Endothelial cell of umbilical vein (primary cell): ENCODE data around the gene RGS1. TPM values are rescaled to one million over a fixed set of nuclear protein-coding genes. Genes with fewer than 3 reads are reported as not detected.

Source experiments
- BruUV-seq: library from RNA; stranded (reverse); fragments of 400-500 nt; replicated peaks from 2 replicates; lab custom pipeline; 2021; lab: Mats Ljungman, UMichigan
- CTCF ChIA-PET: fragments of 300-600, 350-600 bp; sonication (Branson Sonifier 250); formaldehyde crosslinking; loops from one replicate; lab custom pipeline; 2021; ENCODE audit warnings: antibody characterized with exemption, inconsistent platforms; lab: Charles Lee
- POLR2A ChIA-PET: fragments of 300-600, 350-600 bp; sonication (Branson Sonifier 250); formaldehyde crosslinking; loops from one replicate; lab custom pipeline; 2021; ENCODE audit warnings: antibody characterized with exemption, inconsistent platforms; lab: Charles Lee
- DNase-seq: peaks from one replicate; pipeline ENCODE4 v3.0.0-alpha.2; 2011; ENCODE audit warnings: low read depth, low spot score
- FAIRE-seq: peaks from 2 replicates; lab custom pipeline; 2011; peaks lifted over from hg19 to GRCh38; lab: Jason Lieb, UNC
- H2AFZ ChIP-seq: 2 replicates; pipeline ENCODE4 v1.6.0; 2012; ENCODE audit warnings: low read depth, low read length, control low read depth, inconsistent platforms
- H3K27ac ChIP-seq: 2 replicates; pipeline ENCODE4 v1.5.1; 2011; ENCODE audit warnings: low read depth, mild to moderate bottlenecking, control low read depth, low read length, moderate library complexity; ENCODE audit not compliant: insufficient read depth
- H3K27me3 ChIP-seq, 2 experiments: 2 replicates each; pipeline versions ENCODE4 v1.6.0 to v1.6.1; 2011; ENCODE audit warnings: low read length in 2 of 2, mixed read lengths in 1 of 2; ENCODE audit not compliant: control insufficient read depth in 2 of 2, insufficient read depth in 2 of 2
- H3K36me3 ChIP-seq, 2 experiments: 2 replicates in 1 of 2; 3 replicates in 1 of 2; pipeline ENCODE4 v1.5.1; 2011; ENCODE audit warnings: low read length in 2 of 2, mild to moderate bottlenecking in 1 of 2, moderate library complexity in 1 of 2; ENCODE audit not compliant: control insufficient read depth in 2 of 2, insufficient read depth in 2 of 2; ENCODE audit errors: extremely low read depth in 1 of 2
- H3K4me1 ChIP-seq: 3 replicates; pipeline ENCODE4 v1.5.1; 2011; ENCODE audit warnings: mild to moderate bottlenecking, low read length; ENCODE audit not compliant: control insufficient read depth, insufficient read depth; ENCODE audit errors: extremely low read depth
- H3K4me2 ChIP-seq: 2 replicates; pipeline ENCODE4 v1.6.1; 2011; ENCODE audit warnings: low read length, control low read depth, mixed read lengths; ENCODE audit not compliant: insufficient read depth
- H3K4me3 ChIP-seq, 3 experiments: fragments of 200-600 bp in 1 of 3; sonication (generic), shearing (Covaris generic) in 1 of 3; replicated peaks in 1 of 3; 2 replicates each; pipeline ENCODE4 v1.5.1; 2011 to 2016; ENCODE audit warnings: control low read depth in 3 of 3, low read length in 3 of 3, mild to moderate bottlenecking in 2 of 3, inconsistent platforms in 1 of 3, low read depth in 1 of 3, moderate library complexity in 1 of 3; ENCODE audit not compliant: insufficient read depth in 1 of 3
- H3K79me2 ChIP-seq: 2 replicates; pipeline ENCODE4 v1.6.0; 2012; ENCODE audit warnings: low read length, inconsistent platforms; ENCODE audit not compliant: control insufficient read depth, insufficient read depth
- H3K9ac ChIP-seq: replicated peaks from 2 replicates; pipeline ENCODE3; 2011; ENCODE audit warnings: low read length, control low read depth; ENCODE audit not compliant: insufficient read depth; ENCODE audit errors: extremely low read depth
- H3K9me1 ChIP-seq: replicated peaks from 3 replicates; pipeline ENCODE4 v1.6.0; 2011; ENCODE audit warnings: mild to moderate bottlenecking, low read length; ENCODE audit not compliant: control insufficient read depth, insufficient read depth; ENCODE audit errors: extremely low read depth
- H3K9me3 ChIP-seq: replicated peaks from 2 replicates; pipeline ENCODE4 v1.5.1; 2012; ENCODE audit warnings: low read length, inconsistent platforms; ENCODE audit not compliant: control insufficient read depth, insufficient read depth
- H4K20me1 ChIP-seq: replicated peaks from 2 replicates; pipeline ENCODE3; 2011; ENCODE audit warnings: mild to moderate bottlenecking, low read length; ENCODE audit not compliant: control insufficient read depth, insufficient read depth; ENCODE audit errors: extremely low read depth
- EZH2 ChIP-seq: IDR thresholded peaks from 2 replicates; pipeline ENCODE4 v1.6.1; 2012; ENCODE audit warnings: borderline replicate concordance, low read depth, mild to moderate bottlenecking, moderate library complexity, low read length, inconsistent platforms; ENCODE audit not compliant: severe bottlenecking
- FOS ChIP-seq: IDR thresholded peaks from 2 replicates; pipeline ENCODE4 v1.6.1; 2011; ENCODE audit warnings: mild to moderate bottlenecking, low read length, moderate library complexity, borderline replicate concordance; ENCODE audit not compliant: insufficient read depth
- GATA2 ChIP-seq: IDR thresholded peaks from 2 replicates; pipeline ENCODE4 v1.7.0; 2011; ENCODE audit warnings: low read depth, mild to moderate bottlenecking, moderate library complexity, mixed read lengths, low read length; ENCODE audit not compliant: insufficient read length, insufficient read depth
- JUN ChIP-seq: IDR thresholded peaks from 2 replicates; pipeline ENCODE4 v1.6.1; 2011; ENCODE audit warnings: borderline replicate concordance, low read depth; ENCODE audit not compliant: insufficient read length, insufficient read depth
- MAX ChIP-seq: IDR thresholded peaks from 2 replicates; pipeline ENCODE4 v1.6.1; 2011; ENCODE audit not compliant: insufficient read depth, insufficient read length
- MYC ChIP-seq: IDR thresholded peaks from one replicate; pipeline ENCODE4 v1.6.1; 2011; ENCODE audit warnings: mild to moderate bottlenecking, low read depth, low read length
- POLR2A ChIP-seq: IDR thresholded peaks from 2 replicates; pipeline ENCODE4 v1.6.1; 2012; ENCODE audit warnings: low read depth, mild to moderate bottlenecking, control low read depth, low read length
- POLR2AphosphoS5 ChIP-seq: IDR thresholded peaks from 2 replicates; pipeline ENCODE4 v1.6.1; 2012; ENCODE audit warnings: low read depth, mild to moderate bottlenecking, control low read depth, low read length, moderate library complexity; ENCODE audit not compliant: insufficient read depth
- dilution Hi-C: fragments of 300-500 bp; cut with MboI; formaldehyde crosslinking; loops from one replicate; pipeline ENCODE4 v1.15.0; 2019; ENCODE audit warnings: low sequenced_read_pairs; ENCODE audit not compliant: extremely low pct_ligation_motif_present
- intact Hi-C: fragments of 100-400 bp; cut with micrococcal nuclease; formaldehyde crosslinking; loops from one replicate; pipeline ENCODE4 v1.10.0; 2022
- polyA plus RNA-seq, 4 experiments: library from polyadenylated mRNA; depleted of rRNA in 3 of 4; stranded (reverse) in 3 of 4; unstranded in 1 of 4; fragments of >200 nt; gene quantifications; 2 replicates each; pipeline versions ENCODE4 v1.2.1 to v1.2.3, GENCODE V29; 2011 to 2012; ENCODE audit warnings: missing spikeins in 1 of 4
- total RNA-seq: library from RNA; stranded (reverse); gene quantifications from 2 replicates; pipeline ENCODE4 v1.2.3, GENCODE V29; 2021
- TF ChIP-seq, protein P1 (sequence below), 2 donors: IDR thresholded peaks; 1 replicate in 1 of 2; 2 replicates in 1 of 2; pipeline ENCODE4 v1.5.1; 2011; ENCODE audit warnings: low read length in 2 of 2, mild to moderate bottlenecking in 2 of 2, moderate library complexity in 2 of 2, control low read depth in 1 of 2, inconsistent platforms in 1 of 2, low read depth in 1 of 2; ENCODE audit not compliant: insufficient read depth in 1 of 2; ENCODE audit errors: extremely low read depth in 1 of 2

Gene RGS1
- total and polyA plus RNA-seq, 2 donors (not counting 3 experiments of a cell fraction or from before 2014, with no cell fraction given), result not detected

DNA sequence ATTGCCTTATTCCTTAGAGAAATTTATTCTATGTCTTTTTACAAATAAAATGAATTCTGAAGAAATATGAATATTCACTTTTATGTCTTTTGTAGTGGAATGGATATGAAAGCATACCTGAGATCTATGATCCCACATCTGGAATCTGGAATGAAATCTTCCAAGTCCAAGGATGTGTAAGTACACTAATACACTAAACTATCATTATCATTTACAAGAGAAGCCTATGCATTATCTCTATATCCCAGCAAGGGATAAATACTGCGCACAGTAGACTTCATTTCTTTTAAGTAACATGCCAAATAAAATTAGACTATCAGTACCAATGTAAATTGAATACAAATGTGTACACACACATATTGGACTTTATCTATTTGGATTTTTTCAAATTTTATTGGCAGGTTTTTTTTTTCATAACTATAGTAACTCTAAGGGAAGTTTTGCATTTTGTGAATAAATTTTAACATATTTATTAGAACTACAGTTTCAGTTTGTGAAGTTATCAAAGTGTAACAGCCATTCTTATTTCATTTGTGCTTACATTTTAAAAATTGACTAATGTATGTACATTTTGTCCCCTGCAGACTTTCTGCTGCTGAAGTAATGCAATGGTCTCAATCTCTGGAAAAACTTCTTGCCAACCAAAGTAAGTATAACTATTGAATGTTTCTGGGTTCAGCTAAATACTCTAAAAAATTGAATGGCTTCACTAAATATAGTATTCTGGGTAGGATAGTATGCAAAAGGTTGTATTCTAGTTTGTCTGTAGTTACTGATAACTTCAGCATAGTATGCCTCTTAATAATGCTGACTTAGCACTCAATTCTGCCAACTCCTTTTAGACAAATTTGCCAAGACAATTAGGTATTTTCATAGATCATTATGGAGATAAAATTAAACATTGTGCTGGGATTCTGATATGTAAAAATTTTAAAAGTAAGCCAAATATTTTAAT, 894 bp downstream of the RGS1 start:
- DNase-seq, result no peak
- no peak overlapping the region for H3K4me3 ChIP-seq
- CTCF ChIA-PET, result interaction anchor here (1.0 to 7.2 kb wide), 3 partner anchors 9 to 101 kb away, joined by 3 to 128 read pairs (median 28); no protein-coding TSS in a partner anchor
- no peaks in the 10 kb centered on the region for H4K20me1 ChIP-seq
- H3K9me1 ChIP-seq, result no peaks in the 10 kb centered on the region
- TF ChIP-seq POLR2A (no peak), EZH2 (no peak), POLR2AphosphoS5 (no peak), MAX (no peak), MYC (no peak), JUN (no peak), GATA2 (no peak), FOS (no peak)
- TF ChIP-seq, protein P1, sequence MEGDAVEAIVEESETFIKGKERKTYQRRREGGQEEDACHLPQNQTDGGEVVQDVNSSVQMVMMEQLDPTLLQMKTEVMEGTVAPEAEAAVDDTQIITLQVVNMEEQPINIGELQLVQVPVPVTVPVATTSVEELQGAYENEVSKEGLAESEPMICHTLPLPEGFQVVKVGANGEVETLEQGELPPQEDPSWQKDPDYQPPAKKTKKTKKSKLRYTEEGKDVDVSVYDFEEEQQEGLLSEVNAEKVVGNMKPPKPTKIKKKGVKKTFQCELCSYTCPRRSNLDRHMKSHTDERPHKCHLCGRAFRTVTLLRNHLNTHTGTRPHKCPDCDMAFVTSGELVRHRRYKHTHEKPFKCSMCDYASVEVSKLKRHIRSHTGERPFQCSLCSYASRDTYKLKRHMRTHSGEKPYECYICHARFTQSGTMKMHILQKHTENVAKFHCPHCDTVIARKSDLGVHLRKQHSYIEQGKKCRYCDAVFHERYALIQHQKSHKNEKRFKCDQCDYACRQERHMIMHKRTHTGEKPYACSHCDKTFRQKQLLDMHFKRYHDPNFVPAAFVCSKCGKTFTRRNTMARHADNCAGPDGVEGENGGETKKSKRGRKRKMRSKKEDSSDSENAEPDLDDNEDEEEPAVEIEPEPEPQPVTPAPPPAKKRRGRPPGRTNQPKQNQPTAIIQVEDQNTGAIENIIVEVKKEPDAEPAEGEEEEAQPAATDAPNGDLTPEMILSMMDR (IDR thresholded peaks at IDR 0.05; ENCODE audit: extremely low read depth in 1 of 2, insufficient read depth in 1 of 2, low read depth in 1 of 2, low read length in 2 of 2), result no peak
- H2AFZ ChIP-seq, result no peak overlapping the region
- H3K9ac ChIP-seq, result no peak overlapping the region
- H3K9me3 ChIP-seq, result no peaks in the 10 kb centered on the region
- no TSS peak for BruUV-seq
- H3K27ac ChIP-seq, result no peak overlapping the region
- no peak for FAIRE-seq
- H3K27me3 ChIP-seq, result no peaks in the 10 kb centered on the region
- no peaks in the 10 kb centered on the region for H3K36me3 ChIP-seq
- POLR2A ChIA-PET, result no interaction called here
- no peaks in the 10 kb centered on the region for H3K79me2 ChIP-seq
- intact Hi-C loops (no loop called here), dilution Hi-C loops (loop anchor here (25.0 kb wide), 1 partner anchor 89 kb away; no protein-coding TSS in a partner anchor)
- H3K4me1 ChIP-seq, result no peaks in the 10 kb centered on the region
- no peak overlapping the region for H3K4me2 ChIP-seq
